PC-3 (cell line): ENCODE measurements around the gene ACP1.

Source experiments
- EZH2 ChIP-seq: fragments of 300-600 bp; sonication (generic); IDR thresholded peaks from one replicate; pipeline ENCODE4 v1.6.1; 2017; ENCODE audit warnings: antibody characterized with exemption, mild to moderate bottlenecking, low read length; ENCODE audit not compliant: unreplicated experiment
- TF ChIP-seq, protein P1 (sequence below): fragments of 300-600 bp; sonication (generic); conservative IDR thresholded peaks from 2 replicates; pipeline ENCODE4 v1.5.1; 2017; ENCODE audit warnings: antibody characterized with exemption, low read depth, mild to moderate bottlenecking, low read length

DNA sequence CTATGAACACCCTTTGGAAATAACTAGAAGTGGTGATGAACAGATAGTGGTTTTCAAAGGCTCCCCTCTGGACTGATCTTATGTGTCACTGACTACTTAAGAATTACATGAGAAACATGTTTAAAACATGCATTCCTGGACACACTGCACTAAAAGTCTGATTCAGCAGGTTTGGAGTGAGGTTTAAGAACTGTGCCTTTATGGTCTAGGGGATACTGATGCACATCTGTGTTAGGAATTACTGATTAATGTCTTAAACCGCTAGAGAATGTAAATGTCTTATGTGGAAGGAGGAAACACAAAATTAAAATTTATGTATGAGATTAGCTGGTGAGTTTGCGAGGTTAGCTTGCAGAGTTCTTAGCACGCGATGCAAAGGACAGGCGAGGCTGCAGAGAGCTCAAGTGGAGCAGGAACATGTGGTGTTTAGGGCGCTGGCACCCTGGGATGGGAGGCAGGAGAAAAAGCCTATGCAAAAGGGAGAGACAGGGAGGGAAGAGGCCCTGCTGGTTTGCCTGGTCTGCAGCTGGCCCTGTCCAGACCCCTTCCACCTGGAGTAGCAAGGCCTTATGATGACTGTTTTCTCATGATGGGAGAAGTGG lies 12.6 kb upstream of the ACP1 start:
- TF ChIP-seq, protein P1, sequence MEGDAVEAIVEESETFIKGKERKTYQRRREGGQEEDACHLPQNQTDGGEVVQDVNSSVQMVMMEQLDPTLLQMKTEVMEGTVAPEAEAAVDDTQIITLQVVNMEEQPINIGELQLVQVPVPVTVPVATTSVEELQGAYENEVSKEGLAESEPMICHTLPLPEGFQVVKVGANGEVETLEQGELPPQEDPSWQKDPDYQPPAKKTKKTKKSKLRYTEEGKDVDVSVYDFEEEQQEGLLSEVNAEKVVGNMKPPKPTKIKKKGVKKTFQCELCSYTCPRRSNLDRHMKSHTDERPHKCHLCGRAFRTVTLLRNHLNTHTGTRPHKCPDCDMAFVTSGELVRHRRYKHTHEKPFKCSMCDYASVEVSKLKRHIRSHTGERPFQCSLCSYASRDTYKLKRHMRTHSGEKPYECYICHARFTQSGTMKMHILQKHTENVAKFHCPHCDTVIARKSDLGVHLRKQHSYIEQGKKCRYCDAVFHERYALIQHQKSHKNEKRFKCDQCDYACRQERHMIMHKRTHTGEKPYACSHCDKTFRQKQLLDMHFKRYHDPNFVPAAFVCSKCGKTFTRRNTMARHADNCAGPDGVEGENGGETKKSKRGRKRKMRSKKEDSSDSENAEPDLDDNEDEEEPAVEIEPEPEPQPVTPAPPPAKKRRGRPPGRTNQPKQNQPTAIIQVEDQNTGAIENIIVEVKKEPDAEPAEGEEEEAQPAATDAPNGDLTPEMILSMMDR, result no peak
- TF ChIP-seq EZH2, result no peak
